LHCN-M2 (cell line): ENCODE data around the gene DUOXA1. TPM values are rescaled to one million over a fixed set of nuclear protein-coding genes. Genes with fewer than 3 reads are reported as not detected.
A peak's percentile ranks its signal among the peaks of the same experiment; 100 is the strongest.

Experiments
- DNase-seq: peaks from one replicate; pipeline ENCODE4 v3.0.0-alpha.2; 2012; ENCODE audit warnings: low read depth
- polyA plus RNA-seq: library from polyadenylated mRNA; unstranded; fragments of >200 nt; gene quantifications from one replicate; pipeline ENCODE4 v1.2.1, GENCODE V29; 2012; ENCODE audit warnings: missing spikeins
- total RNA-seq: library from RNA; depleted of rRNA; stranded (reverse); fragments of >200 nt; gene quantifications from 2 replicates; pipeline ENCODE4 v1.2.3, GENCODE V29; 2014; rRNA removed

Gene DUOXA1, protein sequence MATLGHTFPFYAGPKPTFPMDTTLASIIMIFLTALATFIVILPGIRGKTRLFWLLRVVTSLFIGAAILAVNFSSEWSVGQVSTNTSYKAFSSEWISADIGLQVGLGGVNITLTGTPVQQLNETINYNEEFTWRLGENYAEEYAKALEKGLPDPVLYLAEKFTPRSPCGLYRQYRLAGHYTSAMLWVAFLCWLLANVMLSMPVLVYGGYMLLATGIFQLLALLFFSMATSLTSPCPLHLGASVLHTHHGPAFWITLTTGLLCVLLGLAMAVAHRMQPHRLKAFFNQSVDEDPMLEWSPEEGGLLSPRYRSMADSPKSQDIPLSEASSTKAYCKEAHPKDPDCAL
- not detected in 2 replicates for total RNA-seq
- 0.11 TPM for polyA plus RNA-seq

DNA sequence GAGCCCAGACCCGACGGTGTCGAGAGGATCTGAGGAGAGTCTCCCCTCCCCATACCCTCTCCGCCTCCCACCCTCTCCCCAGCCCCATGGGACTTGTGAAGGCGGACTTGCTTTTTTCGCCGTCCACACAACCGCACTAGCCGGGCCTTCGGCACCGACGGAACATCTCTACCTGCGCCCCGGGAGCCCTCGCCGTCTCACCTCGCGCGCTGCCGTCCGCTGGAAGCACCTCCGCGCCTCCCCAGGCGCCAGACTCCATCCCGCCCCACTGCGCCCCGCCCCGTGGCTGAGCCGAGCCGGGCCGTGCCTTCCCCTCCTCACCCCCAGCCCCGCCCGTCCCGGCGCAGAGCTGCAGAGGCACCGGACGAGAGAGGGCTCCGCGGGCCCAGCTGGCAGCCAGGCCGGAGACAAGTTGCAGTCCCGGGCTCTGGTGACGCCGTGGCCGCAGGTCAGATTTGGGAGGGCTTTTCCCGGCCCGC, at the start of gene DUOXA1, which contains the start of gene DUOX1:
Gene DUOXA1, minus strand, starts transcription at position 229 of the 479 bp plus-strand sequence. CDS start 6,865 bp downstream, outside the sequence.
Gene DUOX1, plus strand, starts transcription at position 344 of the 479 bp plus-strand sequence. CDS start 1,973 bp downstream, outside the sequence.
- no peak for DNase-seq

DNA sequence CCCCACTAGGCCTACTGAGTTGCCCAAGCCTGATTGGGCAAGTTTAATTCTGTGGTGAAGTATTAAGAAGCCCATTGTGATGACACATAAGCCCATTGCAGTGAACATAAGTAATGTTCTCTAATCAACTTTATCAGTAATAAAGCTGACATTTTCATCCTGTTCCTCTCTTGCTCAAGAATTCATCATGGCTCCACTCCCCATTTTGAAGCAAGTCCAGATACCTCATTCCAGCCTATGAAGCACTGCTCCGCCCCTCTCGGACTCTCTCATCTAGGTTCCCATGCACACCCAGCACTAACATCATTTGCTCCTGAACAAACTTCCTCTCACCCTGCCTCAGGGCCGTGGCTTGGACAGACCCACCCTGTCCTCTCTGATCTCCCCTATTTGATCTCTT, 47.6 kb upstream of the DUOXA1 start:
- DNase-seq: no peak

DNA sequence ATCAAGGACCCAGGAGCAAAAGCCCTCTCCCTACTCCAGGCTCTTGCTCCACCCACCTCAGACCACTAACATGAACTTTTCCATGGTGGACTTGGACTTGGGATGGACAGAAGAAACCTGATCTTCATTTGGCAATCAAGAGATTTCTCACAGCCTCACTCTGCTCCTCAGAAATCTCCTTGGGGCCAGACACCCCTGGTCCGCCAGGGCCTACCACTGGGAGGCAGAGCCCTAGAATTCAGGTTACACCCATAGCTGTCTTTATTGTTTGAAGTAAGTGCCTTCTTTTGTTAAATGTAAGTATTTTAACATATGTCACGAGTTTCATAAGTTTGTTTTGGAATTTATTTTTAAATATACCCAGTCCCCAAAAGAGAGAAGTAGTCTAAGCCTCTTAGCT, 44.9 kb upstream of the DUOXA1 start:
- no peak for DNase-seq

DNA sequence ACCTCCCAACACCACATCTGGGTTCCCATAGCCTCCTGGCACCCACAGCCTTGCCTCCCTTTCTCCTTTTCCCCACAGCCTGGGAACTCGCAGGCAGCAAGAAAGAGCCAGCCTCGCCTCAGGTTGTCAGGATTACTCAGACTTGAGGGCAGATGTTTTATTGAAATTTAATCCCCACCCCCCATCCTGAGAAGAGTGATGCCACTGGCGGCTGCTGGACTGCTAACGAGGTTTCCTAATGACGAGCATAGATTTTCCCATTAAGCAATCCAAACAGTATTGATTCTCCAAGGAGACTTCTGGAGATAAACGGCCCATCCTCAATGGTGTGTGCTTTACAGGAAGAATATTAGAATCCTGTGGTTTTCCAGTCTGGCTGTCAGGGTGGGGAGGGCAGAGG, 44.4 kb upstream of the DUOXA1 start:
- no peak for DNase-seq

- no peak for DNase-seq
These were observed 42.2 kb upstream of the DUOXA1 start for GRCh38 chr15:45171912-45172311.

DNA sequence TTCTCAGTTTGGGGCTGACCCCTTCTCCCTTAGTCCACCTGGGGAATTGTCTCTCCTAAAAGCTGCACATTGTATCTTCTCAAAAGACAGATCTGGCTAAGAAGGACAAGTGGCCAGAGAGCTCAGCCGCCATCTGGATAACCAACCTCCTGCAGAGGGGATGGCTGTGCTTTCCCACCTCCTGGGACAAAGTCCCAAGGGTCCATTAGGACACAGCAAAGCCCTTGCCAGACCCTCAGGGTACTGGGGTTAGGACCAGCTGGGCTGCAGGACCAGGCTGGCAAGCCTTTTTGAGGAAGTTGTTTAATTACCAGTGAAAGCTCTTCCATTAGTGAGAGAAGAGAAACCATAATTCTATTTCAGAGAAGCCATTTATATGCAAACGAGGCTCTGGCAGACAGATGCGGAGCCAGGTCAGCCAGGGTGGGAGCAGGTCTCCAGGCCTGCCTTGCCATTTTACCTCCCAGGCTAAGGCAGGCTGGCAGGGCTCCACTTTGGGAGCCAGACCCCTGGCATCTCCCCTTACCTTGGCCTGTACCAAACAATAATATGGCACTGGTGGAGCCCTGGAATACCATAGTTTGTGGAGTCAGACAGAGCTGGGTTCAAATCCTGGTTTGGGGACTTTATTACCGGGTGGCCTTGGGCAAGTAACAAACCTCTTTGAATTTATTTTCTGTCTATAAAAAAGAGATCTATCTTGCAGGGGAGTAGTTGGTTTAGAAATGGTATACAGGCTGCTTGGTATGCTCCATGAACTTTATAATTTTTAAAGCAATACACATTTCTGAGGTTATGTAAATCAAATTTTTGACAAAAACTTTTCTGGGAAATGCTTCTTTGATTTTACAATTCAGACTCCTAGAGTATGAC, 40.2 kb upstream of the DUOXA1 start:
- no peak for DNase-seq

- DNase-seq: no peak
These were observed 39.3 kb upstream of the DUOXA1 start for GRCh38 chr15:45168751-45169551.

GRCh38 chr15:45168286-45168685, 38.6 kb upstream of the DUOXA1 start:
- no peak for DNase-seq

DNA sequence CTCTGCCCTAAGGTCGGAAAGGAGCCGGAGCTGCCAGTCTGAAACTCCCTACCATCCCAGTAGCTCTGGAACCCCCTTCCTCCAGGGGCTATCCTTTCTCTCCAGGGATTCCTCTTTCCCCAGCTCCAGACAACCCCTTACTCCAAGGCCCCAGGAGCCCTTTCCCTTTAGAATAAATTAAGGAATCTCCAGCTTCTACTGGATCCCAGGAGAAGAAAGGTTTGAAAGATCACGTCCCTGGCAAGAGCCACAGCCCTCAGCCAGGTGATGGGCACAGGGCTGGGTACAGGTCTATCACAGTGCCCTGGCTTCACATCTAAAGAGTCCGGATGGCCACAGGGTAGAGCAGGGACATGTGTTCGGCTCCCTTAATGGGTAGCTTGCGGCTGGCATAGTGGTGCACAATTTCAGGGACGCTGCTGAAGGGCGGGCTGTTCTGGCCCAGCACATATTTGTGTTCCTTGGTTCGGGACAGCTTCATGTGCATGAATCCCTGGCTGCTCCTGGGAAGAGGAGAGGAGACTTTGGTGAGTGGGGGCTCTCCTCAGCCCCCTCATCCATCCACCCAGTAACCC, 38.0 kb upstream of the DUOXA1 start:
- DNase-seq: no peak

DNA sequence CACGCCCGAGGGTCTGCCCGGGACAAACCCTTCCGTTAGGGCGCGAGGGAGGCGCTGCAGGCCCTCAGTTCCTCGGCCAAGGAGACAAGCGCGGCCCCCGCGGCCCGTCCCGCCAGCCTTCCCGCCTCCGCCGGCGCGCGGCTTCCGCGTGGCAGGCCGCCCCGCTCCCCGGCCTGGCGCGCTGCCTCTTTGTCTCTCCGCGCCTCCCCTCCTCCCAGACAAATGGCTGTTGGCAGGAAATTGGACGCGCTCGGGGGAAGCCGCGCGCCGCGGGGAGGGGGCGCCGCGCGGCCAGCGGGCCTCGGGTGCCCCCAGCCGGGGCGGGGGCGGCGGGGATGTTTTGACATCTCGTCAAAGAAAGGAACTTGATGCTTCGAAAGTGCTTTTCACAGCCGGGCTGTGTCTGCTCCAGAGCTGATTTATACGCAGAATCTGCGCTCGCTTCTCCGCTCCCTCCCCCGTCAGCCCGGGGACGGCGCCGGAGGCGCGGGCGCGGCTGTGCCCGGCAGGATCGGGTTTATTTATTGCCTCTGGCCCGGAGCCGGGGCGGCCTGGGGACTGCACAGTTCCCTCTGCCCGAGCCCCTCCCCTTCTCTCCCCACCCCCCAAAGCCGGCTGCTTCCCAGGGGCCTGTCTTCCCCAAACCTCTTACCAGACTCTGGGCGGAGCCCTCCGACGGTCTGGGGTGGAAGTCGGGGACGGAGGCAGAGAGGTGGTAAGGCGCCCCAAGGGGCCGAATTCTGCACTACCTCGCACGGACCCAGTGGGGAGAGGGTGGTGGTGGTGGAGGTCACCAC, 37.4 kb upstream of the DUOXA1 start:
- peak; percentile 89 for DNase-seq

- DNase-seq: no peak
These were observed 35.9 kb upstream of the DUOXA1 start for GRCh38 chr15:45165536-45165935.

DNA sequence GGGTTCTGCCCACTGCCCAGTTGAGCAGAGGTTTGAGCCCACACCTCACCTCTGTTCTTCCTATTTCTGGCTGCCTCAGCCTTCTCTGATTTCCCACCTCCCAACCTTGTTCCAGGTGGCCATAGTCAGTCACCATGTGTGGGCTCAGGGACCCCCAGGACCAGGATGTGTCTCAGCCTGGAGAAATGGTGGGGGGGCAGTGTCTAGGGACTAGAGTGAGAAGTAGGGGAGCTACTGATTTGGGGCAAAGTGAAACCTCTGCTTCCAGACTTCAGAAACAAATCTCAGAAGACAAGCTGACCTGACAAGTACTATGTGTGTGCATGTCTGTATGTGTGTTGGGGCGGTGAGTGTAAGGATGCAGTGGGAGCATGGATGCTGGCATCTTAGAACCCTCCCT, 35.2 kb upstream of the DUOXA1 start:
- DNase-seq: no peak

- DNase-seq: no peak
These were observed 33.8 kb upstream of the DUOXA1 start for GRCh38 chr15:45163508-45163856.

DNA sequence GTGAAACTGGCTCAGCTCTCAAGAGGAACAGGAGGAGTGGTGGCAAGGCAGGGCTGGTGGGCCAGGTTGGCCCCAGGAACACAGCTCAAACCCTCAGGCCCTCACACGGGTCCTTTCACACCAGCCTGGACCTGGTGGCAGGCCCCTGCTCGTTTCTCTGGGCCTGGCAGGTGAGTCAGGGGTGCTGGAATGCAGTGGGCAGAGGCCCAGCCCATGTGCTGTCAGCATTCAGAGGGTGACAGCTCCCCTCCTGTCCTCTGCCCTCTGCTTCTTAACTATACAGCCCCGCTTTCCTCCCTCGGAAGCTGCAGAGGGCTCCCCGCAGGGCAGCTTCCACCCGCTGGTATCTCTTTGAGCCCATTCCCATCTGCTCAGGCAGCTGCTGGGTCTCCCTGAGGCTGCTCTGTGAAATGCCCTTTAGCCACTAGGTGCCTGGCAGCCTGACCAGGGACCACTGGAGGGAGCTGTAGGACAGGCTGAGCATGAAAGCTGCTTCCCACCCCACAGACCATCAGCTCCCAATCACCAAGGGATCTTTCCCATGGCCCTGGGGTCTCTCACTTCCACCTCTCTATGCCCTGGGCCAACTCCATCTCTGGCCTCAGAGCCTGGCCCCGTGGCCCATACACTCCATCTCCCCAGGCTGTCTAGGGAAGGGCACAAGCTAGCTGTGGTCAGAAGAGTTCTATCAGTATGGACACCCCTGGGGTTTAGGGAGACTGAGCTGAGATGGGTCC, 33.3 kb upstream of the DUOXA1 start:
- peak; percentile 84 for DNase-seq

GRCh38 chr15:45161666-45162065, 32.0 kb upstream of the DUOXA1 start:
- no peak for DNase-seq

DNA sequence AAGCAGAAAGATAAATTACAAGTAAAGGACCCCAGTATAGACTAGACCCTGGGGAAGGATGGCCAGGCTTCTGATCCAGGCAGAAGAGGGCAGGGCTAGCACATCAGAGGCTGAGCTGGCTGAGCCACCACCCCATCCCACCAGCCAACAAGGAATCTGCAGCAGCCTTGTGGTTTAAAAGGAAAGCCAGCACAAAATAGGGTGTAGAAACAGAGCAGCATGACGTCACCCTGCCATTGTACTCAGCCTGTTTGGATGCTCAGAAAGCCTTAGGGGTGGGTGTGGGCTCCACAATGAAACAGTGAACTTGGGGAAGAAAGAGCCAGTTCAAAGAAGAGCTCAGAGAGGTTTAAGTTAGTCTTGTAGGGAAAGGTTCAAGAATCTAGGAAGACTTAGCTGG, 28.3 kb upstream of the DUOXA1 start:
- DNase-seq: peak; percentile 77

DNA sequence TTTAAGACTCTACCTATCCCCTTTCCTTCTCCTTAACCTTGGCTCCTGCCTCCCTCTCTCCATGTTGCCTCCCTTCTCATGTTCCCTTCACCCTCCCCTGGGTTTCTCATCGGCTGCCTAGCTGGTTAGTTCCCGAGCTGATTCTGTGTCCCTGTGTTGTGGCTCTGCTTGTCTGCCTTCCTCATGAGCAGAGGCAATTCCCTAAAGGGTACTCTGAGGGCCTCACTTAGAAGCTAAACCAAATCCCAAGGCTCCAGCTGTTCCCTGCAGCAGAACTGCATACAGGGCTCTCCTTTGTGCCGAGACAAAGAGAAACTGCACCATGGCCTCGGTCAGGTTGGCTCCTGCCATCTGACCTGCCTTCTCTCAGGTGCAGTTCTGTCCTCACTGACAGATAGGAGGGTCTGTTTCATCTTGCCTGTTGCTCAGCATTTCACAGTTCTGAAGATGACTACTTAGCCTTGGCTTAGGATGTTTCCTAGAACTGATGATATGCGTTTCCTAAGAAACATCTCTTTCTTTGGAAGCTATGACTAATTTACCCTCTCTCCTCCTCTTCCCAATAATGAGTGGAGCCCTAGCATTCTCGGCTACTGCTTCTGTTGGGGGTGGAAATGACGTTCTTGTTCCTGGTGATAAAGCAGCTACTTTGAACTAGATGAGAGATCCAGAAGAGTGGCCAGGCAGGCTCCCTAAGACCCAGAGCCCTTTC, 27.2 kb upstream of the DUOXA1 start:
- peak; percentile 50 for DNase-seq

DNA sequence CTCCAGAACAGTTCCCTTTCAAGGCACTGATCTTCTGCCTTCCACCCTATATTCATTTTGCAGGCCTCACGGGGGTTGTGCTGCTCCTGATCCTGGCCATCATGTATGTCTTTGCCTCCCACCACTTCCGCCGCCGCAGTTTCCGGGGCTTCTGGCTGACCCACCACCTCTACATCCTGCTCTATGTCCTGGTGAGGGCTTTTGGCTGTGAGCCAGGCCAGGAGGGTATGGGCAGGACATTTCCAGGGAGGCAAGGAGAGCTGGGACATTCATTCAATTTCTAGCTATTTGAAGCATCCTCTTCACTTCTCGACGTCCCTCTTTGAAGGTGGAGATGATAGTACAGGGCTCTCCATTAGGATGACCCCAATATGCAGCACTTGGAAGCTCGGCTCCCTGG, 26.1 kb upstream of the DUOXA1 start:
- no peak for DNase-seq
